Measurements from ENCODE around the gene SASS6.

SASS6 gene

GRCh38 chr1:100122177-100122576 is 10.6 kb downstream of the SASS6 start:
- no peak overlapping the region for H3K4me3 ChIP-seq (ENCODE audit: low read length)
- no peaks in the 10 kb centered on the region for H3K9me2 ChIP-seq (replicated peaks; ENCODE audit: control insufficient read depth, low read length)
- H3K9me3 ChIP-seq (ENCODE audit: control insufficient read depth, insufficient read depth, low read length), result no peaks in the 10 kb centered on the region
- TF ChIP-seq CTCF (IDR thresholded peaks at IDR 0.05; ENCODE audit: low read depth, low read length, poor library complexity, severe bottlenecking) (no peak), EZH2phosphoT487 (IDR thresholded peaks at IDR 0.05; ENCODE audit: borderline replicate concordance, low read length) (no peak)
- H4K20me1 ChIP-seq (ENCODE audit: control insufficient read depth, insufficient read depth, low read depth, low read length), result no peaks in the 10 kb centered on the region
- no peak overlapping the region for H3K27ac ChIP-seq (ENCODE audit: low read depth, low read length)
- H3K79me2 ChIP-seq (ENCODE audit: control insufficient read depth, low read length), result peaks cover 24% of the 10 kb centered on the region
- H3K27me3 ChIP-seq (ENCODE audit: control insufficient read depth, low read length), result no peaks in the 10 kb centered on the region
- H3K4me1 ChIP-seq (ENCODE audit: control insufficient read depth, low read length), result no peaks in the 10 kb centered on the region
- H3F3A ChIP-seq (ENCODE audit: control insufficient read depth, insufficient read depth), result peaks cover 2% of the 10 kb centered on the region; the same call in 1 of the 2 replicates
- peaks cover 61% of the 10 kb centered on the region for H3K36me3 ChIP-seq (ENCODE audit: control insufficient read depth, low read length)
- H3K4me2 ChIP-seq (ENCODE audit: low read length), result no peak overlapping the region

- H3K4me2 ChIP-seq (ENCODE audit: low read length), result no peak overlapping the region
- H3K36me3 ChIP-seq (ENCODE audit: control insufficient read depth, low read length), result peaks cover 49% of the 10 kb centered on the region
- H3K27ac ChIP-seq (ENCODE audit: low read depth, low read length), result no peak overlapping the region
- no peaks in the 10 kb centered on the region for H3K9me2 ChIP-seq (replicated peaks; ENCODE audit: control insufficient read depth, low read length)
- TF ChIP-seq CTCF (IDR thresholded peaks at IDR 0.05; ENCODE audit: low read depth, low read length, poor library complexity, severe bottlenecking), result no peak
- no peak for TF ChIP-seq EZH2phosphoT487 (IDR thresholded peaks at IDR 0.05; ENCODE audit: borderline replicate concordance, low read length)
- no peaks in the 10 kb centered on the region for H4K20me1 ChIP-seq (ENCODE audit: control insufficient read depth, insufficient read depth, low read depth, low read length)
- no peaks in the 10 kb centered on the region for H3K4me1 ChIP-seq (ENCODE audit: control insufficient read depth, low read length)
- H3K79me2 ChIP-seq (ENCODE audit: control insufficient read depth, low read length), result peaks cover 5% of the 10 kb centered on the region; the same call in 1 of the 2 replicates
- H3K27me3 ChIP-seq (ENCODE audit: control insufficient read depth, low read length), result no peaks in the 10 kb centered on the region
- peaks cover 12% of the 10 kb centered on the region; the same call in 1 of the 2 replicates for H3F3A ChIP-seq (ENCODE audit: control insufficient read depth, insufficient read depth)
- H3K4me3 ChIP-seq (ENCODE audit: low read length), result no peak overlapping the region
- no peaks in the 10 kb centered on the region for H3K9me3 ChIP-seq (ENCODE audit: control insufficient read depth, insufficient read depth, low read length)
Measured at GRCh38 chr1:100115524-100115923, 17.2 kb downstream of the SASS6 start.

GRCh38 chr1:100109554-100110066 is 23.1 kb downstream of the SASS6 start:
- H3K9me3 ChIP-seq (ENCODE audit: control insufficient read depth, insufficient read depth, low read length), result no peaks in the 10 kb centered on the region
- TF ChIP-seq EZH2phosphoT487 (IDR thresholded peaks at IDR 0.05; ENCODE audit: borderline replicate concordance, low read length), result no peak
- TF ChIP-seq CTCF (IDR thresholded peaks at IDR 0.05; ENCODE audit: low read depth, low read length, poor library complexity, severe bottlenecking), result no peak
- no peaks in the 10 kb centered on the region for H3K27me3 ChIP-seq (ENCODE audit: control insufficient read depth, low read length)
- no peaks in the 10 kb centered on the region for H3K4me1 ChIP-seq (ENCODE audit: control insufficient read depth, low read length)
- no peaks in the 10 kb centered on the region for H3K9me2 ChIP-seq (replicated peaks; ENCODE audit: control insufficient read depth, low read length)
- no peak overlapping the region for H3K4me3 ChIP-seq (ENCODE audit: low read length)
- H3K4me2 ChIP-seq (ENCODE audit: low read length), result no peak overlapping the region
- no peak overlapping the region for H3K27ac ChIP-seq (ENCODE audit: low read depth, low read length)
- no peaks in the 10 kb centered on the region for H4K20me1 ChIP-seq (ENCODE audit: control insufficient read depth, insufficient read depth, low read depth, low read length)
- peaks cover 5% of the 10 kb centered on the region; the same call in 1 of the 2 replicates for H3K79me2 ChIP-seq (ENCODE audit: control insufficient read depth, low read length)
- peaks cover 55% of the 10 kb centered on the region for H3K36me3 ChIP-seq (ENCODE audit: control insufficient read depth, low read length)
- peaks cover 13% of the 10 kb centered on the region for H3F3A ChIP-seq (ENCODE audit: control insufficient read depth, insufficient read depth)
